ENCODE measurements around the gene EPSTI1.

EPSTI1 gene

GRCh38 chr13:42981317-42981716 lies 10.7 kb downstream of the EPSTI1 start:
- no peak overlapping the region for H4K12ac ChIP-seq (ENCODE audit: low read depth, low read length)
- no peaks in the 10 kb centered on the region for H3K36me3 ChIP-seq (ENCODE audit: control insufficient read depth in 1 of 2, insufficient read depth in 2 of 2, low read length in 2 of 2)
- H2BK5ac ChIP-seq (ENCODE audit: low read depth, low read length, poor library complexity), result peak overlapping the region; percentile 79
- no peak overlapping the region for H3K9ac ChIP-seq (ENCODE audit: low read length)
- H3K79me2 ChIP-seq (ENCODE audit: control insufficient read depth, insufficient read depth, low read length, poor library complexity), result peaks cover 2% of the 10 kb centered on the region
- peaks cover 5 to 17% of the 10 kb centered on the region in 2 experiments for H3K4me1 ChIP-seq (ENCODE audit: control insufficient read depth in 1 of 2, insufficient read depth in 2 of 2, low read length in 2 of 2)
- H4K91ac ChIP-seq (ENCODE audit: low read depth, low read length), result no peak overlapping the region
- H3K27ac ChIP-seq (ENCODE audit: low read depth, low read length), result peak overlapping the region; percentile 98
- no peak overlapping the region for H3K4ac ChIP-seq (ENCODE audit: low read depth, low read length)
- no peak overlapping the region for H2BK12ac ChIP-seq (ENCODE audit: low read length)
- no CpG with 5 or more reads among the region's 3 CpGs for WGBS (ENCODE audit: extremely low coverage, insufficient coverage, insufficient read length)
- H3K4me3 ChIP-seq (ENCODE audit: low read depth, low read length), result no peak overlapping the region
- H3K18ac ChIP-seq (ENCODE audit: low read length), result no peak overlapping the region
- no peak overlapping the region for H3K23ac ChIP-seq (ENCODE audit: low read length)
- peaks cover 24% of the 10 kb centered on the region for H3K79me1 ChIP-seq (ENCODE audit: low read length)
- H2AK5ac ChIP-seq (ENCODE audit: low read length), result no peak overlapping the region
- no peak overlapping the region for H3K14ac ChIP-seq (ENCODE audit: low read length)
- peak overlapping the region; percentile 66 for H2BK120ac ChIP-seq (ENCODE audit: insufficient read depth, low read length, poor library complexity)
- no peak overlapping the region for H3K4me2 ChIP-seq (ENCODE audit: low read length)
- DNase-seq, result peak in 1 of 2 donors; percentile 68
- H3K9me3 ChIP-seq (ENCODE audit: insufficient read depth, low read depth, low read length), result no peaks in the 10 kb centered on the region
- H4K8ac ChIP-seq (ENCODE audit: low read depth, low read length), result peak overlapping the region; percentile 38
- H2AFZ ChIP-seq (ENCODE audit: insufficient read depth, low read length, poor library complexity), result no peak overlapping the region
- no peaks in the 10 kb centered on the region for H3K27me3 ChIP-seq (ENCODE audit: insufficient read depth, low read length)

DNA sequence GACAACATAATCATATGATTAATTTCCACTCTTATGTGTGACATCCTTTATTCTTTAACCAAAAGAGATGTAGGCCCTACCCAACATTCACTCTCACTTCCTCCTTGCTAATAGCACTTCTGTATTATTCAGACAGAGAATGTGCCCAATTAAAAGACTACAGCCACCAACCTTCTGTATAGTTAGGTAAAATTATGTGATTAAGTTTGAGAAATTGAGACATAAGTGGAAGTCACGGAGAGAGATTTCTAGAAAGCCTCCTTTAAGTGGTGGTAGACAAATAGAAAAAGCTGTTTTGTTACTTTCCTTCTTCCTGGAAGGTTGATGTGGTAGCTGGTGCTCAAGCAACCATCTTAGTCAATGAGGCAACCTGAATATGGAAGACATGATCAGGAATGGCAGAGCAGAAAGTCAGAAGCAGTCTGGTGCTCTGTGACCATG lies 14.8 kb downstream of the EPSTI1 start:
- Histone ChIP-seq H3K4me2 (ENCODE audit: low read length) (no peak overlapping the region), H4K8ac (ENCODE audit: low read depth, low read length) (no peak overlapping the region), H3K14ac (ENCODE audit: low read length) (no peak overlapping the region), H3K27ac (ENCODE audit: low read depth, low read length) (no peak overlapping the region), H3K9me3 (ENCODE audit: insufficient read depth, low read depth, low read length) (no peaks in the 10 kb centered on the region), H2AK5ac (ENCODE audit: low read length) (no peak overlapping the region), H3K79me2 (ENCODE audit: control insufficient read depth, insufficient read depth, low read length, poor library complexity) (no peaks in the 10 kb centered on the region), H3K4me1 (ENCODE audit: control insufficient read depth in 1 of 2, insufficient read depth in 2 of 2, low read length in 2 of 2) (peaks cover 0 to 5% of the 10 kb centered on the region in 2 experiments), H4K91ac (ENCODE audit: low read depth, low read length) (no peak overlapping the region), H3K9ac (ENCODE audit: low read length) (no peak overlapping the region), H3K4me3 (ENCODE audit: low read depth, low read length) (no peak overlapping the region), H3K27me3 (ENCODE audit: insufficient read depth, low read length) (no peaks in the 10 kb centered on the region), H4K12ac (ENCODE audit: low read depth, low read length) (no peak overlapping the region), H3K79me1 (ENCODE audit: low read length) (peaks cover 7% of the 10 kb centered on the region), H3K18ac (ENCODE audit: low read length) (no peak overlapping the region), H2BK12ac (ENCODE audit: low read length) (no peak overlapping the region), H3K23ac (ENCODE audit: low read length) (no peak overlapping the region), H3K4ac (ENCODE audit: low read depth, low read length) (no peak overlapping the region), H2BK120ac (ENCODE audit: insufficient read depth, low read length, poor library complexity) (no peak overlapping the region), H2BK5ac (ENCODE audit: low read depth, low read length, poor library complexity) (no peak overlapping the region), H3K36me3 (ENCODE audit: control insufficient read depth in 1 of 2, insufficient read depth in 2 of 2, low read length in 2 of 2) (no peaks in the 10 kb centered on the region), H2AFZ (ENCODE audit: insufficient read depth, low read length, poor library complexity) (no peak overlapping the region)
- DNase-seq, result no peak
- no CpG with 5 or more reads among the region's 1 CpG for WGBS (ENCODE audit: extremely low coverage, insufficient coverage, insufficient read length)

DNA sequence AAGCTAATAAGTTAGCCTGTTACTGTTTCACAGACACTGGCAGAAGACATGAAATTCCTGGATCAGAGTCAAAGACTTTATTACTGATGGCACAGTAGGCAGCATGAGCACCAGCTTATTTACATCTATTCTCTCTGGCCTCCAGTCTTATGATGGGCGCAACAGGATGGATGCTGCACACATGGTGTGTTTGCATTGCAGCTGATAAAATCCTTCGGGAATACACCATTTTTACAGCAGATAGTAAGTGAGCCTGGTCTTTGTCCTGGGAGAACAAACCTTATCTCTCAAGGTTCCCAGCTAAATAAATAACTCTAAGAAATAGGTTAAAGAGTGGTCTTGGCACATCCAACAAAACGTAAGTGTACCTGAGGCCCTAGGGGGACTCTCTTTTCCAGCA lies 16.0 kb downstream of the EPSTI1 start:
- Histone ChIP-seq H2BK12ac (ENCODE audit: low read length) (no peak overlapping the region), H4K8ac (ENCODE audit: low read depth, low read length) (no peak overlapping the region), H3K27ac (ENCODE audit: low read depth, low read length) (no peak overlapping the region), H3K4me1 (ENCODE audit: control insufficient read depth in 1 of 2, insufficient read depth in 2 of 2, low read length in 2 of 2) (peaks cover 4 to 9% of the 10 kb centered on the region in 2 experiments), H3K27me3 (ENCODE audit: insufficient read depth, low read length) (no peaks in the 10 kb centered on the region), H2BK120ac (ENCODE audit: insufficient read depth, low read length, poor library complexity) (no peak overlapping the region), H3K4ac (ENCODE audit: low read depth, low read length) (no peak overlapping the region), H3K18ac (ENCODE audit: low read length) (no peak overlapping the region), H3K79me2 (ENCODE audit: control insufficient read depth, insufficient read depth, low read length, poor library complexity) (no peaks in the 10 kb centered on the region), H2BK5ac (ENCODE audit: low read depth, low read length, poor library complexity) (no peak overlapping the region), H4K12ac (ENCODE audit: low read depth, low read length) (no peak overlapping the region), H3K36me3 (ENCODE audit: control insufficient read depth in 1 of 2, insufficient read depth in 2 of 2, low read length in 2 of 2) (no peaks in the 10 kb centered on the region), H3K9ac (ENCODE audit: low read length) (no peak overlapping the region), H3K14ac (ENCODE audit: low read length) (no peak overlapping the region), H4K91ac (ENCODE audit: low read depth, low read length) (no peak overlapping the region), H2AFZ (ENCODE audit: insufficient read depth, low read length, poor library complexity) (no peak overlapping the region), H3K23ac (ENCODE audit: low read length) (no peak overlapping the region), H3K79me1 (ENCODE audit: low read length) (peaks cover 10% of the 10 kb centered on the region), H3K9me3 (ENCODE audit: insufficient read depth, low read depth, low read length) (no peaks in the 10 kb centered on the region), H3K4me3 (ENCODE audit: low read depth, low read length) (no peak overlapping the region), H2AK5ac (ENCODE audit: low read length) (no peak overlapping the region), H3K4me2 (ENCODE audit: low read length) (no peak overlapping the region)
- no peak for DNase-seq
- no CpG with 5 or more reads among the region's 3 CpGs for WGBS (ENCODE audit: extremely low coverage, insufficient coverage, insufficient read length)

- H2AK5ac ChIP-seq (ENCODE audit: low read length), result no peak overlapping the region
- WGBS (ENCODE audit: extremely low coverage, insufficient coverage, insufficient read length), result no CpG with 5 or more reads among the region's 3 CpGs
- H2BK12ac ChIP-seq (ENCODE audit: low read length), result no peak overlapping the region
- no peak overlapping the region for H3K4me3 ChIP-seq (ENCODE audit: low read depth, low read length)
- no peak overlapping the region for H3K4ac ChIP-seq (ENCODE audit: low read depth, low read length)
- no peaks in the 10 kb centered on the region for H3K36me3 ChIP-seq (ENCODE audit: control insufficient read depth in 1 of 2, insufficient read depth in 2 of 2, low read length in 2 of 2)
- H4K12ac ChIP-seq (ENCODE audit: low read depth, low read length), result no peak overlapping the region
- H2BK5ac ChIP-seq (ENCODE audit: low read depth, low read length, poor library complexity), result no peak overlapping the region
- no peak overlapping the region for H3K9ac ChIP-seq (ENCODE audit: low read length)
- no peak overlapping the region for H2AFZ ChIP-seq (ENCODE audit: insufficient read depth, low read length, poor library complexity)
- H4K91ac ChIP-seq (ENCODE audit: low read depth, low read length), result no peak overlapping the region
- H3K27ac ChIP-seq (ENCODE audit: low read depth, low read length), result no peak overlapping the region
- no peaks in the 10 kb centered on the region for H3K79me2 ChIP-seq (ENCODE audit: control insufficient read depth, insufficient read depth, low read length, poor library complexity)
- H3K79me1 ChIP-seq (ENCODE audit: low read length), result peaks cover 12% of the 10 kb centered on the region
- H2BK120ac ChIP-seq (ENCODE audit: insufficient read depth, low read length, poor library complexity), result no peak overlapping the region
- no peak overlapping the region for H3K23ac ChIP-seq (ENCODE audit: low read length)
- H3K18ac ChIP-seq (ENCODE audit: low read length), result no peak overlapping the region
- no peak overlapping the region for H3K4me2 ChIP-seq (ENCODE audit: low read length)
- H3K27me3 ChIP-seq (ENCODE audit: insufficient read depth, low read length), result no peaks in the 10 kb centered on the region
- DNase-seq, result peak in 1 of 2 donors; percentile 48
- H4K8ac ChIP-seq (ENCODE audit: low read depth, low read length), result no peak overlapping the region
- no peaks in the 10 kb centered on the region for H3K9me3 ChIP-seq (ENCODE audit: insufficient read depth, low read depth, low read length)
- peaks cover 6 to 9% of the 10 kb centered on the region in 2 experiments for H3K4me1 ChIP-seq (ENCODE audit: control insufficient read depth in 1 of 2, insufficient read depth in 2 of 2, low read length in 2 of 2)
- no peak overlapping the region for H3K14ac ChIP-seq (ENCODE audit: low read length)
These were observed 18.5 kb downstream of the EPSTI1 start for GRCh38 chr13:42973581-42973980.

All from trophoblast cell (in vitro differentiated cells and primary cell).